Endothelial cell of umbilical vein (primary cell): ENCODE measurements around the gene LMAN1L. TPM values are rescaled to one million over a fixed set of nuclear protein-coding genes. Genes with fewer than 3 reads are reported as not detected.

Experiments used
- BruUV-seq: library from RNA; stranded (reverse); fragments of 400-500 nt; replicated peaks from 2 replicates; lab custom pipeline; 2021; lab: Mats Ljungman, UMichigan
- CTCF ChIA-PET: fragments of 300-600, 350-600 bp; sonication (Branson Sonifier 250); formaldehyde crosslinking; loops from one replicate; lab custom pipeline; 2021; ENCODE audit warnings: antibody characterized with exemption, inconsistent platforms; lab: Charles Lee
- POLR2A ChIA-PET: fragments of 300-600, 350-600 bp; sonication (Branson Sonifier 250); formaldehyde crosslinking; loops from one replicate; lab custom pipeline; 2021; ENCODE audit warnings: antibody characterized with exemption, inconsistent platforms; lab: Charles Lee
- DNase-seq: peaks from one replicate; pipeline ENCODE4 v3.0.0-alpha.2; 2011; ENCODE audit warnings: low read depth, low spot score
- FAIRE-seq: peaks from 2 replicates; lab custom pipeline; 2011; peaks lifted over from hg19 to GRCh38; lab: Jason Lieb, UNC
- H2AFZ ChIP-seq: 2 replicates; pipeline ENCODE4 v1.6.0; 2012; ENCODE audit warnings: low read depth, low read length, control low read depth, inconsistent platforms
- H3K27ac ChIP-seq: 2 replicates; pipeline ENCODE4 v1.5.1; 2011; ENCODE audit warnings: low read depth, mild to moderate bottlenecking, control low read depth, low read length, moderate library complexity; ENCODE audit not compliant: insufficient read depth
- H3K27me3 ChIP-seq, 2 experiments: 2 replicates each; pipeline versions ENCODE4 v1.6.0 to v1.6.1; 2011; ENCODE audit warnings: low read length in 2 of 2, mixed read lengths in 1 of 2; ENCODE audit not compliant: control insufficient read depth in 2 of 2, insufficient read depth in 2 of 2
- H3K36me3 ChIP-seq, 2 experiments: 2 replicates in 1 of 2; 3 replicates in 1 of 2; pipeline ENCODE4 v1.5.1; 2011; ENCODE audit warnings: low read length in 2 of 2, mild to moderate bottlenecking in 1 of 2, moderate library complexity in 1 of 2; ENCODE audit not compliant: control insufficient read depth in 2 of 2, insufficient read depth in 2 of 2; ENCODE audit errors: extremely low read depth in 1 of 2
- H3K4me1 ChIP-seq: 3 replicates; pipeline ENCODE4 v1.5.1; 2011; ENCODE audit warnings: mild to moderate bottlenecking, low read length; ENCODE audit not compliant: control insufficient read depth, insufficient read depth; ENCODE audit errors: extremely low read depth
- H3K4me2 ChIP-seq: 2 replicates; pipeline ENCODE4 v1.6.1; 2011; ENCODE audit warnings: low read length, control low read depth, mixed read lengths; ENCODE audit not compliant: insufficient read depth
- H3K4me3 ChIP-seq, 3 experiments: fragments of 200-600 bp in 1 of 3; sonication (generic), shearing (Covaris generic) in 1 of 3; replicated peaks in 1 of 3; 2 replicates each; pipeline ENCODE4 v1.5.1; 2011 to 2016; ENCODE audit warnings: control low read depth in 3 of 3, low read length in 3 of 3, mild to moderate bottlenecking in 2 of 3, inconsistent platforms in 1 of 3, low read depth in 1 of 3, moderate library complexity in 1 of 3; ENCODE audit not compliant: insufficient read depth in 1 of 3
- H3K79me2 ChIP-seq: 2 replicates; pipeline ENCODE4 v1.6.0; 2012; ENCODE audit warnings: low read length, inconsistent platforms; ENCODE audit not compliant: control insufficient read depth, insufficient read depth
- H3K9ac ChIP-seq: replicated peaks from 2 replicates; pipeline ENCODE3; 2011; ENCODE audit warnings: low read length, control low read depth; ENCODE audit not compliant: insufficient read depth; ENCODE audit errors: extremely low read depth
- H3K9me1 ChIP-seq: replicated peaks from 3 replicates; pipeline ENCODE4 v1.6.0; 2011; ENCODE audit warnings: mild to moderate bottlenecking, low read length; ENCODE audit not compliant: control insufficient read depth, insufficient read depth; ENCODE audit errors: extremely low read depth
- H3K9me3 ChIP-seq: replicated peaks from 2 replicates; pipeline ENCODE4 v1.5.1; 2012; ENCODE audit warnings: low read length, inconsistent platforms; ENCODE audit not compliant: control insufficient read depth, insufficient read depth
- H4K20me1 ChIP-seq: replicated peaks from 2 replicates; pipeline ENCODE3; 2011; ENCODE audit warnings: mild to moderate bottlenecking, low read length; ENCODE audit not compliant: control insufficient read depth, insufficient read depth; ENCODE audit errors: extremely low read depth
- CTCF ChIP-seq, 2 donors: IDR thresholded peaks; 1 replicate in 1 of 2; 2 replicates in 1 of 2; pipeline ENCODE4 v1.5.1; 2011; ENCODE audit warnings: low read length in 2 of 2, mild to moderate bottlenecking in 2 of 2, moderate library complexity in 2 of 2, control low read depth in 1 of 2, inconsistent platforms in 1 of 2, low read depth in 1 of 2; ENCODE audit not compliant: insufficient read depth in 1 of 2; ENCODE audit errors: extremely low read depth in 1 of 2
- EZH2 ChIP-seq: IDR thresholded peaks from 2 replicates; pipeline ENCODE4 v1.6.1; 2012; ENCODE audit warnings: borderline replicate concordance, low read depth, mild to moderate bottlenecking, moderate library complexity, low read length, inconsistent platforms; ENCODE audit not compliant: severe bottlenecking
- FOS ChIP-seq: IDR thresholded peaks from 2 replicates; pipeline ENCODE4 v1.6.1; 2011; ENCODE audit warnings: mild to moderate bottlenecking, low read length, moderate library complexity, borderline replicate concordance; ENCODE audit not compliant: insufficient read depth
- GATA2 ChIP-seq: IDR thresholded peaks from 2 replicates; pipeline ENCODE4 v1.7.0; 2011; ENCODE audit warnings: low read depth, mild to moderate bottlenecking, moderate library complexity, mixed read lengths, low read length; ENCODE audit not compliant: insufficient read length, insufficient read depth
- JUN ChIP-seq: IDR thresholded peaks from 2 replicates; pipeline ENCODE4 v1.6.1; 2011; ENCODE audit warnings: borderline replicate concordance, low read depth; ENCODE audit not compliant: insufficient read length, insufficient read depth
- MAX ChIP-seq: IDR thresholded peaks from 2 replicates; pipeline ENCODE4 v1.6.1; 2011; ENCODE audit not compliant: insufficient read depth, insufficient read length
- MYC ChIP-seq: IDR thresholded peaks from one replicate; pipeline ENCODE4 v1.6.1; 2011; ENCODE audit warnings: mild to moderate bottlenecking, low read depth, low read length
- POLR2A ChIP-seq: IDR thresholded peaks from 2 replicates; pipeline ENCODE4 v1.6.1; 2012; ENCODE audit warnings: low read depth, mild to moderate bottlenecking, control low read depth, low read length
- POLR2AphosphoS5 ChIP-seq: IDR thresholded peaks from 2 replicates; pipeline ENCODE4 v1.6.1; 2012; ENCODE audit warnings: low read depth, mild to moderate bottlenecking, control low read depth, low read length, moderate library complexity; ENCODE audit not compliant: insufficient read depth
- dilution Hi-C: fragments of 300-500 bp; cut with MboI; formaldehyde crosslinking; loops from one replicate; pipeline ENCODE4 v1.15.0; 2019; ENCODE audit warnings: low sequenced_read_pairs; ENCODE audit not compliant: extremely low pct_ligation_motif_present
- intact Hi-C: fragments of 100-400 bp; cut with micrococcal nuclease; formaldehyde crosslinking; loops from one replicate; pipeline ENCODE4 v1.10.0; 2022
- polyA plus RNA-seq, 4 experiments: library from polyadenylated mRNA; depleted of rRNA in 3 of 4; stranded (reverse) in 3 of 4; unstranded in 1 of 4; fragments of >200 nt; gene quantifications; 2 replicates each; pipeline versions ENCODE4 v1.2.1 to v1.2.3, GENCODE V29; 2011 to 2012; ENCODE audit warnings: missing spikeins in 1 of 4
- total RNA-seq: library from RNA; stranded (reverse); gene quantifications from 2 replicates; pipeline ENCODE4 v1.2.3, GENCODE V29; 2021

Gene LMAN1L
- total and polyA plus RNA-seq, 2 donors (not counting 3 experiments of a cell fraction or from before 2014, with no cell fraction given), result not detected

GRCh38 chr15:74808078-74808839 lies 4.4 kb upstream of the LMAN1L start:
- intact Hi-C loops (no loop called here), dilution Hi-C loops (no loop called here)
- TF ChIP-seq FOS, result no peak
- no peak for TF ChIP-seq MYC
- TF ChIP-seq CTCF (IDR thresholded peaks at IDR 0.05; ENCODE audit: extremely low read depth in 1 of 2, insufficient read depth in 1 of 2, low read depth in 1 of 2, low read length in 2 of 2), result no peak
- no peak for TF ChIP-seq EZH2
- TF ChIP-seq GATA2, result no peak
- TF ChIP-seq POLR2A, result no peak
- no peak for TF ChIP-seq POLR2AphosphoS5
- no peak for TF ChIP-seq JUN
- TF ChIP-seq MAX, result no peak
- CTCF ChIA-PET, result interaction anchor here (1.2 to 2.1 kb wide), 5 partner anchors 9 to 176 kb away, joined by 3 to 7 read pairs (median 5); no protein-coding TSS in a partner anchor
- Histone ChIP-seq H4K20me1 (no peaks in the 10 kb centered on the region), H3K4me1 (no peaks in the 10 kb centered on the region), H3K9me3 (no peaks in the 10 kb centered on the region), H3K4me2 (no peak overlapping the region), H3K9me1 (no peaks in the 10 kb centered on the region), H3K27me3 (no peaks in the 10 kb centered on the region), H3K4me3 (no peak overlapping the region), H3K27ac (no peak overlapping the region), H3K9ac (no peak overlapping the region), H3K36me3 (peaks cover 0 to 3% of the 10 kb centered on the region in 2 experiments), H2AFZ (no peak overlapping the region), H3K79me2 (no peaks in the 10 kb centered on the region)
- no TSS peak for BruUV-seq
- FAIRE-seq (no peak), DNase-seq (no peak)
- POLR2A ChIA-PET, result no interaction called here
